Measurements from ENCODE around the gene SETBP1.

The SETBP1 gene

GRCh38 chr18:44855681-44856080 lies 175.0 kb downstream of the SETBP1 start:
- DNase-seq (ENCODE audit: low read depth, low spot score), result peak; percentile 70

GRCh38 chr18:44856157-44856556 lies 175.5 kb downstream of the SETBP1 start:
- peak overlapping the region; percentile 56 for H3K27ac ChIP-seq
- no peak for DNase-seq (ENCODE audit: low read depth, low spot score)

More at GRCh38 chr18:44855681-44856080, 175.0 kb downstream of the SETBP1 start:
- peak overlapping the region; percentile 56 for H3K27ac ChIP-seq

- no peak for DNase-seq (ENCODE audit: low read depth, low spot score)
- H3K27ac ChIP-seq, result no peak overlapping the region
Observed at GRCh38 chr18:44857081-44857480, 176.4 kb downstream of the SETBP1 start.

- DNase-seq (ENCODE audit: low read depth, low spot score), result no peak
Observed at GRCh38 chr18:44857744-44858491, 177.2 kb downstream of the SETBP1 start.

GRCh38 chr18:44859263-44859662 lies 178.6 kb downstream of the SETBP1 start:
- H3K27ac ChIP-seq, result no peak overlapping the region
- DNase-seq (ENCODE audit: low read depth, low spot score), result no peak

More at GRCh38 chr18:44857744-44858491, 177.2 kb downstream of the SETBP1 start:
- H3K27ac ChIP-seq, result no peak overlapping the region

- no peak overlapping the region for H3K27ac ChIP-seq
- no peak for DNase-seq (ENCODE audit: low read depth, low spot score)
Observed at GRCh38 chr18:44859751-44860439, 179.2 kb downstream of the SETBP1 start.

GRCh38 chr18:44862112-44862511 lies 181.4 kb downstream of the SETBP1 start:
- H3K27ac ChIP-seq, result peak overlapping the region; percentile 3
- no peak for DNase-seq (ENCODE audit: low read depth, low spot score)

GRCh38 chr18:44866103-44866502 lies 185.4 kb downstream of the SETBP1 start:
- H3K27ac ChIP-seq, result no peak overlapping the region
- DNase-seq (ENCODE audit: low read depth, low spot score), result no peak

- H3K27ac ChIP-seq, result no peak overlapping the region
- DNase-seq (ENCODE audit: low read depth, low spot score), result no peak
Observed at GRCh38 chr18:44869533-44869932, 188.8 kb downstream of the SETBP1 start.

GRCh38 chr18:44870631-44871502 lies 190.2 kb downstream of the SETBP1 start:
- no peak overlapping the region for H3K27ac ChIP-seq
- DNase-seq (ENCODE audit: low read depth, low spot score), result no peak

GRCh38 chr18:44871771-44872170 lies 191.1 kb downstream of the SETBP1 start:
- no peak overlapping the region for H3K27ac ChIP-seq
- no peak for DNase-seq (ENCODE audit: low read depth, low spot score)

GRCh38 chr18:44876024-44876423 lies 195.3 kb downstream of the SETBP1 start:
- H3K27ac ChIP-seq, result no peak overlapping the region
- no peak for DNase-seq (ENCODE audit: low read depth, low spot score)

GRCh38 chr18:44876755-44877154 lies 196.1 kb downstream of the SETBP1 start:
- H3K27ac ChIP-seq, result no peak overlapping the region
- DNase-seq (ENCODE audit: low read depth, low spot score), result no peak

- no peak for DNase-seq (ENCODE audit: low read depth, low spot score)
- H3K27ac ChIP-seq, result no peak overlapping the region
Observed at GRCh38 chr18:44878335-44878734, 197.6 kb downstream of the SETBP1 start.

- no peak for DNase-seq (ENCODE audit: low read depth, low spot score)
- no peak overlapping the region for H3K27ac ChIP-seq
Observed at GRCh38 chr18:44880170-44880569, 199.5 kb downstream of the SETBP1 start.

GRCh38 chr18:44881461-44882162 lies 200.9 kb downstream of the SETBP1 start:
- no peak for DNase-seq (ENCODE audit: low read depth, low spot score)

GRCh38 chr18:44882163-44882868 lies 201.6 kb downstream of the SETBP1 start:
- no peak for DNase-seq (ENCODE audit: low read depth, low spot score)
- no peak overlapping the region for H3K27ac ChIP-seq

More at GRCh38 chr18:44881461-44882162, 200.9 kb downstream of the SETBP1 start:
- no peak overlapping the region for H3K27ac ChIP-seq

- DNase-seq (ENCODE audit: low read depth, low spot score), result no peak
- H3K27ac ChIP-seq, result no peak overlapping the region
Observed at GRCh38 chr18:44883671-44884070, 203.0 kb downstream of the SETBP1 start.

- no peak overlapping the region for H3K27ac ChIP-seq
- no peak for DNase-seq (ENCODE audit: low read depth, low spot score)
Observed at GRCh38 chr18:44884431-44884830, 203.7 kb downstream of the SETBP1 start.
